Endothelial cell of umbilical vein (primary cell): ENCODE measurements around the gene SFTPA2. TPM values are rescaled to one million over a fixed set of nuclear protein-coding genes. Genes with fewer than 3 reads are reported as not detected.
"Not testable (repeated sequence)": the region's sequence is repeated elsewhere in the genome, so short reads cannot be mapped to it uniquely, and the experiment has no call there.

ENCODE experiments used
- BruUV-seq: library from RNA; stranded (reverse); fragments of 400-500 nt; replicated peaks from 2 replicates; lab custom pipeline; 2021; lab: Mats Ljungman, UMichigan
- CTCF ChIA-PET: fragments of 300-600, 350-600 bp; sonication (Branson Sonifier 250); formaldehyde crosslinking; loops from one replicate; lab custom pipeline; 2021; ENCODE audit warnings: antibody characterized with exemption, inconsistent platforms; lab: Charles Lee
- POLR2A ChIA-PET: fragments of 300-600, 350-600 bp; sonication (Branson Sonifier 250); formaldehyde crosslinking; loops from one replicate; lab custom pipeline; 2021; ENCODE audit warnings: antibody characterized with exemption, inconsistent platforms; lab: Charles Lee
- DNase-seq: peaks from one replicate; pipeline ENCODE4 v3.0.0-alpha.2; 2011; ENCODE audit warnings: low read depth, low spot score
- FAIRE-seq: peaks from 2 replicates; lab custom pipeline; 2011; peaks lifted over from hg19 to GRCh38; lab: Jason Lieb, UNC
- H2AFZ ChIP-seq: 2 replicates; pipeline ENCODE4 v1.6.0; 2012; ENCODE audit warnings: low read depth, low read length, control low read depth, inconsistent platforms
- H3K27ac ChIP-seq: 2 replicates; pipeline ENCODE4 v1.5.1; 2011; ENCODE audit warnings: low read depth, mild to moderate bottlenecking, control low read depth, low read length, moderate library complexity; ENCODE audit not compliant: insufficient read depth
- H3K27me3 ChIP-seq, 2 experiments: 2 replicates each; pipeline versions ENCODE4 v1.6.0 to v1.6.1; 2011; ENCODE audit warnings: low read length in 2 of 2, mixed read lengths in 1 of 2; ENCODE audit not compliant: control insufficient read depth in 2 of 2, insufficient read depth in 2 of 2
- H3K36me3 ChIP-seq, 2 experiments: 2 replicates in 1 of 2; 3 replicates in 1 of 2; pipeline ENCODE4 v1.5.1; 2011; ENCODE audit warnings: low read length in 2 of 2, mild to moderate bottlenecking in 1 of 2, moderate library complexity in 1 of 2; ENCODE audit not compliant: control insufficient read depth in 2 of 2, insufficient read depth in 2 of 2; ENCODE audit errors: extremely low read depth in 1 of 2
- H3K4me1 ChIP-seq: 3 replicates; pipeline ENCODE4 v1.5.1; 2011; ENCODE audit warnings: mild to moderate bottlenecking, low read length; ENCODE audit not compliant: control insufficient read depth, insufficient read depth; ENCODE audit errors: extremely low read depth
- H3K4me2 ChIP-seq: 2 replicates; pipeline ENCODE4 v1.6.1; 2011; ENCODE audit warnings: low read length, control low read depth, mixed read lengths; ENCODE audit not compliant: insufficient read depth
- H3K4me3 ChIP-seq, 3 experiments: fragments of 200-600 bp in 1 of 3; sonication (generic), shearing (Covaris generic) in 1 of 3; replicated peaks in 1 of 3; 2 replicates each; pipeline ENCODE4 v1.5.1; 2011 to 2016; ENCODE audit warnings: control low read depth in 3 of 3, low read length in 3 of 3, mild to moderate bottlenecking in 2 of 3, inconsistent platforms in 1 of 3, low read depth in 1 of 3, moderate library complexity in 1 of 3; ENCODE audit not compliant: insufficient read depth in 1 of 3
- H3K79me2 ChIP-seq: 2 replicates; pipeline ENCODE4 v1.6.0; 2012; ENCODE audit warnings: low read length, inconsistent platforms; ENCODE audit not compliant: control insufficient read depth, insufficient read depth
- H3K9ac ChIP-seq: replicated peaks from 2 replicates; pipeline ENCODE3; 2011; ENCODE audit warnings: low read length, control low read depth; ENCODE audit not compliant: insufficient read depth; ENCODE audit errors: extremely low read depth
- H3K9me1 ChIP-seq: replicated peaks from 3 replicates; pipeline ENCODE4 v1.6.0; 2011; ENCODE audit warnings: mild to moderate bottlenecking, low read length; ENCODE audit not compliant: control insufficient read depth, insufficient read depth; ENCODE audit errors: extremely low read depth
- H3K9me3 ChIP-seq: replicated peaks from 2 replicates; pipeline ENCODE4 v1.5.1; 2012; ENCODE audit warnings: low read length, inconsistent platforms; ENCODE audit not compliant: control insufficient read depth, insufficient read depth
- H4K20me1 ChIP-seq: replicated peaks from 2 replicates; pipeline ENCODE3; 2011; ENCODE audit warnings: mild to moderate bottlenecking, low read length; ENCODE audit not compliant: control insufficient read depth, insufficient read depth; ENCODE audit errors: extremely low read depth
- EZH2 ChIP-seq: IDR thresholded peaks from 2 replicates; pipeline ENCODE4 v1.6.1; 2012; ENCODE audit warnings: borderline replicate concordance, low read depth, mild to moderate bottlenecking, moderate library complexity, low read length, inconsistent platforms; ENCODE audit not compliant: severe bottlenecking
- FOS ChIP-seq: IDR thresholded peaks from 2 replicates; pipeline ENCODE4 v1.6.1; 2011; ENCODE audit warnings: mild to moderate bottlenecking, low read length, moderate library complexity, borderline replicate concordance; ENCODE audit not compliant: insufficient read depth
- GATA2 ChIP-seq: IDR thresholded peaks from 2 replicates; pipeline ENCODE4 v1.7.0; 2011; ENCODE audit warnings: low read depth, mild to moderate bottlenecking, moderate library complexity, mixed read lengths, low read length; ENCODE audit not compliant: insufficient read length, insufficient read depth
- JUN ChIP-seq: IDR thresholded peaks from 2 replicates; pipeline ENCODE4 v1.6.1; 2011; ENCODE audit warnings: borderline replicate concordance, low read depth; ENCODE audit not compliant: insufficient read length, insufficient read depth
- MYC ChIP-seq: IDR thresholded peaks from one replicate; pipeline ENCODE4 v1.6.1; 2011; ENCODE audit warnings: mild to moderate bottlenecking, low read depth, low read length
- POLR2A ChIP-seq: IDR thresholded peaks from 2 replicates; pipeline ENCODE4 v1.6.1; 2012; ENCODE audit warnings: low read depth, mild to moderate bottlenecking, control low read depth, low read length
- POLR2AphosphoS5 ChIP-seq: IDR thresholded peaks from 2 replicates; pipeline ENCODE4 v1.6.1; 2012; ENCODE audit warnings: low read depth, mild to moderate bottlenecking, control low read depth, low read length, moderate library complexity; ENCODE audit not compliant: insufficient read depth
- dilution Hi-C: fragments of 300-500 bp; cut with MboI; formaldehyde crosslinking; loops from one replicate; pipeline ENCODE4 v1.15.0; 2019; ENCODE audit warnings: low sequenced_read_pairs; ENCODE audit not compliant: extremely low pct_ligation_motif_present
- intact Hi-C: fragments of 100-400 bp; cut with micrococcal nuclease; formaldehyde crosslinking; loops from one replicate; pipeline ENCODE4 v1.10.0; 2022
- polyA plus RNA-seq, 4 experiments: library from polyadenylated mRNA; depleted of rRNA in 3 of 4; stranded (reverse) in 3 of 4; unstranded in 1 of 4; fragments of >200 nt; gene quantifications; 2 replicates each; pipeline versions ENCODE4 v1.2.1 to v1.2.3, GENCODE V29; 2011 to 2012; ENCODE audit warnings: missing spikeins in 1 of 4
- total RNA-seq: library from RNA; stranded (reverse); gene quantifications from 2 replicates; pipeline ENCODE4 v1.2.3, GENCODE V29; 2021
- TF ChIP-seq, protein P1 (sequence below): IDR thresholded peaks from 2 replicates; pipeline ENCODE4 v1.6.1; 2011; ENCODE audit not compliant: insufficient read depth, insufficient read length
- TF ChIP-seq, protein P2 (sequence below), 2 donors: IDR thresholded peaks; 1 replicate in 1 of 2; 2 replicates in 1 of 2; pipeline ENCODE4 v1.5.1; 2011; ENCODE audit warnings: low read length in 2 of 2, mild to moderate bottlenecking in 2 of 2, moderate library complexity in 2 of 2, control low read depth in 1 of 2, inconsistent platforms in 1 of 2, low read depth in 1 of 2; ENCODE audit not compliant: insufficient read depth in 1 of 2; ENCODE audit errors: extremely low read depth in 1 of 2

The SFTPA2 gene
- total and polyA plus RNA-seq, 2 donors (not counting 3 experiments of a cell fraction or from before 2014, with no cell fraction given) = not detected

DNA sequence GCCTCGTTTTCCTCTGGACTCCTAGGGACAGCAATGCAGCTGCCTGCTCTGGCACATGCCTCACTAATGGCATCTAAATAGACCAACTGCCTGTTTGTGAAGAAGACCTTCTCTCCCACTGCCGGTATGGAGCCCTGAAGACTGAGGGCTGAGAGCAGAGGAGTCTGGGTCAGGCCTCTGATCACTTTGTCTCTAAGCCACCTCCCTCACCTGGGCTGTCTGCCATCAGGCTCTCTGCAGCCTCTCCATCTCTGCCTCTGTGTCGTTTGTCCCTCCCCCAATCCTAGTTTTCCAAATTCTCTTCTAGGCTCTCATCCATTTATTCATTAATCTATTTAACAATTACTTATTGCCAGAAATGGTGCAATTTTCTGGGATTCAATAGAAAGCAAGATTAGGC lies 35.3 kb upstream of the SFTPA2 start:
- Histone ChIP-seq H2AFZ (no peak overlapping the region), H3K4me1 (no peaks in the 10 kb centered on the region), H3K27me3 (no peaks in the 10 kb centered on the region), H3K27ac (no peak overlapping the region), H4K20me1 (no peaks in the 10 kb centered on the region), H3K9ac (no peak overlapping the region), H3K36me3 (no peaks in the 10 kb centered on the region), H3K79me2 (no peaks in the 10 kb centered on the region), H3K4me2 (no peak overlapping the region), H3K9me3 (no peaks in the 10 kb centered on the region), H3K4me3 (no peak overlapping the region), H3K9me1 (no peaks in the 10 kb centered on the region)
- dilution Hi-C loops = no loop called here
- DNase-seq (no peak), FAIRE-seq (no peak)
- TF ChIP-seq POLR2AphosphoS5 (no peak), MYC (no peak), FOS (no peak), GATA2 (no peak), JUN (no peak), POLR2A (no peak), EZH2 (no peak)
- TF ChIP-seq, protein P1, sequence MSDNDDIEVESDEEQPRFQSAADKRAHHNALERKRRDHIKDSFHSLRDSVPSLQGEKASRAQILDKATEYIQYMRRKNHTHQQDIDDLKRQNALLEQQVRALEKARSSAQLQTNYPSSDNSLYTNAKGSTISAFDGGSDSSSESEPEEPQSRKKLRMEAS = no peak
- TF ChIP-seq, protein P2, sequence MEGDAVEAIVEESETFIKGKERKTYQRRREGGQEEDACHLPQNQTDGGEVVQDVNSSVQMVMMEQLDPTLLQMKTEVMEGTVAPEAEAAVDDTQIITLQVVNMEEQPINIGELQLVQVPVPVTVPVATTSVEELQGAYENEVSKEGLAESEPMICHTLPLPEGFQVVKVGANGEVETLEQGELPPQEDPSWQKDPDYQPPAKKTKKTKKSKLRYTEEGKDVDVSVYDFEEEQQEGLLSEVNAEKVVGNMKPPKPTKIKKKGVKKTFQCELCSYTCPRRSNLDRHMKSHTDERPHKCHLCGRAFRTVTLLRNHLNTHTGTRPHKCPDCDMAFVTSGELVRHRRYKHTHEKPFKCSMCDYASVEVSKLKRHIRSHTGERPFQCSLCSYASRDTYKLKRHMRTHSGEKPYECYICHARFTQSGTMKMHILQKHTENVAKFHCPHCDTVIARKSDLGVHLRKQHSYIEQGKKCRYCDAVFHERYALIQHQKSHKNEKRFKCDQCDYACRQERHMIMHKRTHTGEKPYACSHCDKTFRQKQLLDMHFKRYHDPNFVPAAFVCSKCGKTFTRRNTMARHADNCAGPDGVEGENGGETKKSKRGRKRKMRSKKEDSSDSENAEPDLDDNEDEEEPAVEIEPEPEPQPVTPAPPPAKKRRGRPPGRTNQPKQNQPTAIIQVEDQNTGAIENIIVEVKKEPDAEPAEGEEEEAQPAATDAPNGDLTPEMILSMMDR (IDR thresholded peaks at IDR 0.05; ENCODE audit: extremely low read depth in 1 of 2, insufficient read depth in 1 of 2, low read depth in 1 of 2, low read length in 2 of 2) = no peak
- intact Hi-C loops = no loop called here
- POLR2A ChIA-PET = no interaction called here
- BruUV-seq = no TSS peak
- CTCF ChIA-PET = no interaction called here

DNA sequence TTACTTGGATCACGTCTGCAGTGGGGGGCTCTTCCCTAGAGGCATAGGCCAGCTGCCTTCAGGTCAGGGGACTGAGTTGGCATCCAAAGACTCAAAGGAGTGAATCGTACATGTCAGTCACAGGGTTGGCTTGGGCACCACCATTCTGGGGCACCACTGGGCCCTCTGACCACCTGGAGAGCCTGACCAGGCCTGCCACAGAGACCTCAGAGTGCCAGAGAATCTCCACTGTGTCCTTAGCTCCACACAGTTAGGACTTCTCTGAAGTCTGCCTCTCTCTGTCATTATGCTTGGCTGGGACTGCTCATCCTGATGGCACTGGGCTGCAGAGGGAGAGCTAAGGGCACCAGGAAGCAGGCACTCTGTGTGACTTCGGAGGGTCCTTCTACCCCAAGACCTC lies 34.4 kb upstream of the SFTPA2 start:
- intact Hi-C loops, FAIRE-seq, DNase-seq, H3K9ac ChIP-seq, dilution Hi-C loops, H3K27me3 ChIP-seq, BruUV-seq, H3K4me1 ChIP-seq, H3K79me2 ChIP-seq, H3K27ac ChIP-seq, POLR2A ChIA-PET, H3K9me1 ChIP-seq, H4K20me1 ChIP-seq, H3K4me2 ChIP-seq, H3K36me3 ChIP-seq, H2AFZ ChIP-seq, H3K4me3 ChIP-seq, H3K9me3 ChIP-seq: not testable (repeated sequence)
- CTCF ChIA-PET = interaction anchor here (2.0 kb wide), 1 partner anchor 57 kb away, joined by 6 read pairs; no protein-coding TSS in a partner anchor
